HG02610 (cell line): ENCODE measurements around the gene NEURL1.
"Not testable (repeated sequence)": the region's sequence is repeated elsewhere in the genome, so short reads cannot be mapped to it uniquely, and the experiment has no call there.

Experiments used
- ATAC-seq: cut with Tn5 transposase; IDR thresholded peaks from one replicate; pipeline ENCODE4 v1.9.1; 2021; ENCODE audit warnings: mild to moderate bottlenecking, moderate library complexity; ENCODE audit not compliant: unreplicated experiment

NEURL1 gene

DNA sequence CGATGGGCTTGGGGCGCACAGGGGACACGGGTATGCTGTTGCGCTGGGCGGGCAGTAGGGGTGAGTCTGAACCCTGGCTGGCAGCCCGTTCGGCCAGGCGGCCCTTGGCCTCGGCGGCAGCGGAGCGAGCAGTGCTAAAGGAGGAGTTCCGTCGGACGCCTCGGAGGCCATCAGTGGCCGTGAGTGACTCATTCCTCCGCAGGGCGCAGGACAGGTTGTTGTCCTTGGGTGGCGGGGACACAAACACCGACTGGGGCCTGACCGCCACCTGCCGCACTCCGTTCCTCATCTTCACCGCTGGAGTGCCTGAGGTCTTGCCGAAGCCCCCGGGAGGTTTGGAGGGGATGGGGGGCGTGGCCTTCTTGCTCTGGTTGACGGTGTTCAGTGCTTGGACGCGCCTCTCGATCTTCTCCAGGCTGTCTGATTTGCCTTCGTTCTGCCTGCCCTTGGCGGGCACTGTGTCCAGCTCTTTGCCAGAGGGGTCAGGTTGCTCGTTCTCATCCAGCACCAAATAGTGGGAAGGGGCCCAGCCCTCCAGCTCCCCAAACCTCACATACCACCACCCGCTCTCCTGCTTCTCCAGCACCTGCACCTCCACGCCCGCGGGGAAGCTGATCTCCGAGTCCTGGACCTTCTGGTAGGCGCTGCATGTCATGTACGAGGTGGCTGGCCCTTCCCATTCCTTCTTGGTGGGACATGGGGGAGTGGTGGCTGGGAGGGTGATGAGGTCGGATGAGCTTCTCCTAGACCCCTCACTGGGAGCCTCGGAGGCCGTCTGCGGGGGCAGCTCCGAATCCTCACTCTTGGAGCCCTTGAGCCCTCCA lies 108.7 kb downstream of the NEURL1 start:
- no peak for ATAC-seq

DNA sequence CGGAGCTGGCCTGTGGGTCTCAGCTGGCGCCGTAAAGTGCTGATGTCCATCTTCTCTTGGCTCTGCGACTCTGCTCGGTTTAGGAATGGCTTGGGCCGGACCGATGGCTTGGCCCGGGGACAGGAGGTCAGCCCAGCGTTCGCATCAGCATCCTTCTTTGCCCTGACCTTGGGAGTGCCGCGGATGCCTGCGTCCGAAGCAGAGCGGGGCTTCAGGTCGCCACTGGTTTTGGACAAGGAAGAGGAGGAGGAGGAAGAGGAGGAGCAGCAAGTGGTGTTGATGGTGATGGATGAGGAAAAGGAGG lies 109.3 kb downstream of the NEURL1 start:
- no peak for ATAC-seq

DNA sequence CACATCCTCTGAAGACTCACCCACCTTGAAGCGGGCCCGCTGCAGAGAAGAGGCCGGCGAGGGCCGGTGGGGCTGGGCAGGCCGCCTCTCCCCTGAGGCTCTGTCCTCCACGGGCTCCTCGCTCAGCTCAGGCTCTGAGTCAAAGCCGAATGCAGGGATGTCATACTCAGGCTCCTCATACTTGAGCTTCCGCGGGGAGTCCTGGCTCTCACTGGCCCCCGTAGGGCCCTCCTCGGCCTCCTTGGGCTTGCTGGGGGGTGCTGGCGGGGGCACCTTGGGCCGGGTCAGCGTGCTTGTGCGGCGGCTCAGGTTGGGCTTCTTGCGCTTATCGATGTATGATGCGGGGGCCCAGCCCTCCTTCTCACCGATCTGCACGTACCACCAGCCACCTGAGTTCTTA lies 109.9 kb downstream of the NEURL1 start:
- no peak for ATAC-seq

DNA sequence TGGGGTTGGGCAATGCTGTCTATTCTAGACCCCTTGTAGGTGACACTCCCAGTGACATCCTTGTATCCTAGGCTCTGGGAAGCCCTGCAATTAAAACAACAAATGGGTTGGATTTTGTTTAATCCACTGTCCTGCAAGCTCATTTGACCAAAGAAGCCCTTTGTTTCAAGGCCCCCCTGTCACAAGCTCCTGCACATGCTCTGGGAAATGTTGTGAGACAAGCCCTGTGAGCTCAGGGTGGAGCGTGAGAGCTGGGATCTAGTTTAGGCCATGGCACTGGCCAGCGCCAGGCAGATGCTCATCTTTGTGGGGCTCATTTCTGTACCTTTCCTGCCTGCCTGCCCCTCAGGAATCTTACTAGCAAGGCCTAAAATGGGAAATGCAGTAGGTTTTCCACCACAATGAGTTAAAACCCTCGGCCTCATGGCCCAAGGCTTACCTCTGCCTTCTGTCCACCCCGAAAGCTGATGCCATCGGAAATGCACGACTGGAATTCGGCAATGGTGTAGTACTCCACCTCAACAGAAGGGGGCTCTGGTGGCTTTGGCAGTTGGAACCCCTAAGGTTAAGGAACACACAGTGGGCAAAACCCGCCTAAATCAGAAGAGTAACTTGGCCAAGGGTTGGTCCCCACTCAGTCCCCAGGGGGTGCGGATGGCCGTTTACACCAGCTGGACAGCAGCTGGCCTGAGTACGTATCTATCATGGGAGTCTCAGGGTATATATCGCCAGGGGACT lies 112.0 kb downstream of the NEURL1 start:
- ATAC-seq = no peak

DNA sequence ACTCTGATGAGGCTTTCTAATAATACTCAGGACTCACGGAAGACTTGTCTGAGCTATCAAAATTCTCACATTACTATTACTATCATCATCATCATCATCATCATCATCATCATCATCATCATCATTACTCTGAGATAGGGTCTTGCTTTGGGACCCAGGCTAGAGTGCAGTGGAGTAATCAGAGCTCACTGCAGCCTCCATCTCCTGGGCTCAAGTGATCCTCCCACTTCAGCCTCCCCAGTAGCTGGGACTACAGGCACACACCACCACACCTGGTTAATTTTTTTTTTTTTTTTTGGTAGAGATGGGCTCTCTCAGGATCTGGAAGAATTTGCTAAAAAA lies 112.6 kb downstream of the NEURL1 start:
- ATAC-seq = not testable (repeated sequence)

DNA sequence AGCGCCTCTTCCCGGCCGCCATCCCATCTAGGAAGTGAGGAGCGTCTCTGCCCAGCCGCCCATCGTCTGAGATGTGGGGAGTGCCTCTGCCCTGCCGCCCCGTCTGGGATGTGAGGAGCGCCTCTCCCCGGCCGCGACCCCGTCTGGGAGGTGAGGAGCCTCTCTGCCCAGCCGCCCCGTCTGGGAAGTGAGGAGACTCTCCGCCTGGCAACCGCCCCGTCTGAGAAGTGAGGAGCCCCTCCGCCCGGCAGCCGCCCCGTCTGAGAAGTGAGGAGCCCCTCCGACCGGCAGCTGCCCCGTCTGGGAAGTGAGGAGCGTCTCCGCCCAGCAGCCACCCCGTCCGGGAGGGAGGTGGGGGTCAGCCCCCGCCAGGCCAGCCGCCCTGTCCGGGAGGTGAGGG lies 113.5 kb downstream of the NEURL1 start:
- not testable (repeated sequence) for ATAC-seq

DNA sequence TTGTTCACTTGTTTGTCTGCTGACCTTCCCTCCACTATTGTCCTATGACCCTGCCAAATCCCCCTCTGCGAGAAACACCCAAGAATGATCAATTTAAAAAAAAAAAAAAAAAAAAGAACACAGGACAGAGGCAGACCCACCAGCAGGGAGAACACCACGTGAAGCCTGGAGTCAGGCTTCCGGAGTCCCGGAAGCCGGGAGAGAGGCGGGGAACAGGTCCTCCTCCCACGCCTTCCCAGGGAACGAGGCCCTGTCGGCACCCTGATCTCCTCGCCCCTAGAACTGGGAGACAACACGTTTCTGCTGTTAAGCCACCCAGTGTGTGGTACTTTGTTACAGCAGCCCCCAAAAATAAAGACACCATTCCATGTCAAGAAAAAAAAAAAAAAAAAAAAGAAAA lies 114.6 kb downstream of the NEURL1 start:
- ATAC-seq = not testable (repeated sequence)

DNA sequence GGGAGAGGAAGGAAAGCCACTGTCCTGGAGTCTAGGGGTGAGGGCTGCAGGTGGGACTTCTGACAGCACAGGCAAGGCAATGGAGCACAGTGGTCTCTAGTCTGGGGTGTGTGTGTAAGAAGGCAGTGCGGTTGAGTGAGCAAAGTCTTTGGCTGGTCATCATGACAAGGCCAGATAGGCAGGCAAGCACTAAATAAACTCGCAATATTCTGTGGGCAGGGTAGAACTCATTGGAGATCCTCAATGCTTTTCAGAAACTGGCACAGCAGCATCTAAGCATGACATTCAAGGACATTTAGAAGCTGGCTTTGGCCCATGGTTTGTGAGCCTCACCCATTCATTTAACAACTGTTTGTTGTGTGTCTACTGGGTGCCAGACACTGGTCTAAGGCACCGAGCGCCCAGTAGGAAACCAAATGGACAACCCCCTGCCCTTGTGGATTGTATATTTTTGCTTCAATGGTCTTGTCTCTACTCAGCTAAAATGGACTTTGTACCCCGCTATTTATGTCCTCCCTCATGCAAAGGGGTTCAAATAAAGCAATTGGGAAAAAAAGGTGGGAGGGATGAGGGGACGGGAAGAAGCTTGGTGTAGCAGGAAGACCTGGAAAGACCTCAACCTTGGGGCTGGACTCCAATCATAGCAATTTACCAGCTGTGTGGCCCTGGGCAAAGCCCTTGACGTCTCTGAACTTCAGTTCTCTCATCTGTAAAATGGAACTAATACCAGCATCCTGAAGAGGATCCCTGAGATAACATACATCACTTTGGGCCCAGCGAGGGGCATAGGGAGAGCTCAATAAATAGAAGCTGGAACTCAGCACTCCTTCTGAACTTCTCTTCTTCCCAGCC lies 116.0 kb downstream of the NEURL1 start:
- no peak for ATAC-seq

DNA sequence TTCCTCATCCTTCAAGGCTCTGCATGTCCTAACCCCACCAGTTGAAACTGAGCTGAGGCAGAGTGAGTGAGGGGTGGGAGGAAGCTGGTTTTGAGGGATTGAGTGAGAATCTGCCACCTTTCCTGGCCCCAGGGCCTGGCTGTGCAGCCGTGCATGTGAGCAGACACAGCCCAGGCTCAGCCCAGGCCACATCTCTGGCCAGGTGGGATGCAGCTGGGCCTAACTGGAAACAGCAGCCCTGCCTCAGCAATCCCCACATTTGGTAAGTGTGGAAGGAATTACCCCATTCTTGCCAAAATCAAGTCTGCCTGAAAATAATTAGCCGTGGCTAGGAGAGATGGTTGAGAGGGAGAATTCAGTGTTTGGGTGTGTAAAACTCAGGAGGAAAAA lies 116.6 kb downstream of the NEURL1 start:
- ATAC-seq = no peak

DNA sequence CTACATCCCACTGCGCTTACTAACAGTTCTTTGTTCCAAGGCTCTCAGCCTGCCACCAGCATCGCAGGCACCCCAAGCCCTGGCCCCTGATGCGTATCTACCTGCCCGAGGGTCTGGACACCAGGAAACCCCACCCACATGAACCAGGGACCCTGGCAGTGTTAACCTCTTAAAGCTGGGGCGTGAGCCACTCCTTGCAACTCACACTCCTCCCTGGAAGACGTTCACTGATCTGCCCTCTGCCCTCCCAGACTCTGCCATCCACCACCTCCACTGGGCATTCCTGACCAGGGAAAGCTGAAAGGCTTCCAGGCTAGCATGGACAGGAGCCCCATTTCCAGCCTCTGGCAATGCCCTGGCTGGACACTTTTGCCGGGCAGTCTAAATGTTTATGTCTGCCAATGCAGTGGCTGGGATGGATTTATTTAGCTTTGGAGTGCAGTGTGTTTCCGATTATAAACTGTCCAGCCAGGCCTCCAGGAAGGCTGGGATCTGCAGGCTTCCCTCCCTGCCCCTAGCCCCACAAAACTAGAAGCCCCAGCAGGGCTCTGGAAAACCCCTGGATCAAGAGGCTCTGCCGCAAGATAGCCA lies 117.5 kb downstream of the NEURL1 start:
- no peak for ATAC-seq

DNA sequence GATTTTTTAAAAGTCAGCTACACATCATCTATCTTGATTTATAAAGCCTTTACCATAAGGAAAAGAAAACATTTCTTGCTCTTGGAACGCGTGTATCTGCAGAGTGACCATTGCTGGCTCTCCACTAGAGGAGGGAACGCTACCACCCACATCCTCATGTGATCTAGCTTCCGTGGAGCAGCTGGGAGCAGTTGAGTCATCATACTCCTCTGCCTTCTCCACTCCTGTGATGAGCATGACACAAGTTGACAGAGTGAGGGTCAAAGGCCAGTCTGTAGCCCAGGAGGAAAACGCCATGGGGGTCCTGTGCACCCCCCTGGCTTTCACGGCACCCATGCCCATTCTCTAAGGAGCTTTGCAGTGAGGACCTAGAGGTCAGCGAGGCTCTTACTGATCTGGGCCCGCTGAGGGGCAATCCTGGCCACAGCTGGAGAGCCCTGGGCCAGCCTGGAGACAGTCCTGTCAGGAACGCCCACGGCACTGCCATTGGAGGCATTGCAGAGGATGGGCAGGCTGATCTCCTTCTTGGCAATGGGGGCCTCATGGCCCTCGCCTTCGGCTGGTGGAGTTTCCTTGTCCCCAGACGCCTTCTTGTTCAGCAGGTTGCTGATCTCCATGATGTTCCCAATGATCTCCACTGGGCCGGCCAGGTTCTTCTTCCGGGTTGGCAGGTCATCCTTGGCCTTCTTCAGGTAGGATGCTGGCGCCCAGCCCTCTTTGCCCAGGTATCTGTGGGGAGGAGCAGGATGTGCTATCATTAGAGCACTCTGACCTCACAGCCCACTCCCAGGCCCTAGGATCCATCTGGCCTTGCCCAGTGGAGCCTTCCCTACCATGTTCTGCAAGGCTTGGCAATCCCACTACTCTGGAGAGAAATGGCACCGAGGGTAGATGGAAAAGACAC lies 119.2 kb downstream of the NEURL1 start:
- ATAC-seq = no peak

DNA sequence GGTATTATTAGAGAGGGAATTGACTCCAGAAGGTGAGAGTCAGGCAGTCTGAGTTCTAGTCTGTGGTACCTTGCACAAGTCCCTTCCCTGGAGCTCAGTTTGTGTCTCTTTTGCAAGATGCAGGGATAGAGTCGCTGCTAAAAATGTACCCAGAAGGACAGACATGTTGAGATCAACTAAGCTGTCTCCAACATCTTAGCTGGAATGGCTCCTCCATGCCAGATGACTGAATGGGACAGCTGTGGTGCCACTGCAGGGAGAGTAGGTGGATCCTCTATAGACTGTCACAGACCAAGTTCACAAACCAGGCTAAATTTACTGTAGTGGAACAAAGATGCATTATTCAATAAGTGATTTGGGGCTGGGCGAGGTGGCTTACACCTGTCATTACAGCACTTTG lies 120.1 kb downstream of the NEURL1 start:
- ATAC-seq = no peak

DNA sequence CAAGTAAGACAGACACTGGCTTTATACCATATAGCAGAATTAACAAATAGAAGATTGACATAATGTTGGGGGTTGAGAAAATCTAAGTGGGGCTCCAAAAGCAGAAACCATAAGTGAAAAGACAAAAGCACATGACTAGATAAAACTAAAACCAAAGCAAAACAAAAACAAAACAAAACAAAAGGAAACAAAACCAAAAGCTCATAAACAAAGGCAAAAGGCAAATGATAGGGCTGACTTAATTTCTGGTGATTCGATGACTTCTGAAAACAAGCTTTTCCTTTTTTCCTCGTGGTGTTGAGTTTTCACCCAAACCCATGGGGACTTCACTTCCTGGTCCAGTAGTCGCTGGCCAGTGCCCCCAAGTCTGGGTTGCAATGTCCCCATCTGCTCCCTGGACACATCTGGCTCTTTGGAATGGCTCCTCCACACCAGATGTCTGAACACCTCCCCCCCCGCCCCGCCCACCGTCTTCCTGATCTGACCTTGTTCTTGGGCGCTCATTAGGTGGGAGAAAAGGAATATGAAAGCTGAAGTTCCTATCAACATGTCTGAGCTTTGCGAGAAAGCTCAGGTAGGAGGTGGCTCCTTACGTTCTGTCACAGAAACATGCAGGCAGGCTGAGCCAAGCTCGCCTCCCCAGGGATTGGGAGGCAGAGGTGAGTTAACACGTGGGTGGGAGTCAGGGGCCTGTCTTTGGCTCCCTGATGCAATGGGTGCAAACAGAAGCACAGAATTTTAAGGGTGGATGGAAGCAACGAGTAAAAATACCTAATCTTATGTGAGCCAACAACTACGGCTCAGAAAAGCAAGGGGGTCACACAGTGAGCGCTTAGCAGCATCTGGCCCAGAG lies 121.0 kb downstream of the NEURL1 start:
- no peak for ATAC-seq

DNA sequence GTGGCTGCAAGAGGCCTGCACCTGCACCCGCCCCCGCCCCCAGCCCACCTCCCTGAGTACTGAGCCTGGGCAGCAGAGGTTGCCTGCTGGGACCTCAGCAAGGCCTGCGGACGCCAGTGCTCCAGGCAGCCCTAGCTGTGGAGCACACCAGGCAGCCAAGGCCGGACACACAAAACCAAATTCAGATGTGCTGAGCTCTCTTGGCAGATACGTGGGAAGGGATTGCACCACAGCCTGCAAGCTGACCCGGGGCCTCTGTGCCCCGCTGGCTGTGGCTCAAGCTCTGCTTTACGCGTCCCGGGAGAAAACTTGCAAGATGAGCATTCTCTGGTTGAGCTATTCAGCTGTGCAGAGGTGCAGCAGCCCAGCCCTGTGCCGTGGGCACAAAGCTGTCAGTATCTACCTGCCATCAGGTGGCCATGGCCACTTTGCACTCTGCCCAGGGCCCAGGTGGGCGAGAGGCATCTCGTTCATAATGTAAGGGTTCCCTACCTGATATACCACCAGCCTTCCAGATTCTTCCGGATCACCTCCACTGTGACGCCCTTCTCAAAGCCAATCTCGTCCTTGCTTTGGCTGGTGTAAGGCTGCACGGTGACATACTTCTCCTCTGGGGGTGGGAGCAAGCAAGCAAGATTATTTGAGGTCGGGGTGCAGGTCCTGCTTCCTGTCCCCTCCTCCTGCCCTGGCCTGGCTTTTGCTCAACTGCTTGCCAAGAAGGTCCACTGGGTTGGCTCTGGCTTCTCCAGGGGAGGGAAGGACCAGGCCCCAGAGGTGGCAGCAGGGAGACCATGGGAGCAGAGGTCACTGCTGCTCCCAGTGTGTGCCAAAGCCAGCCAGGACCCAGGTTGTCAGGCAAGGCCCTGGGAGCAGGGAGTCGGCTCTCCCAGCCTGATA lies 123.4 kb downstream of the NEURL1 start:
- no peak for ATAC-seq

DNA sequence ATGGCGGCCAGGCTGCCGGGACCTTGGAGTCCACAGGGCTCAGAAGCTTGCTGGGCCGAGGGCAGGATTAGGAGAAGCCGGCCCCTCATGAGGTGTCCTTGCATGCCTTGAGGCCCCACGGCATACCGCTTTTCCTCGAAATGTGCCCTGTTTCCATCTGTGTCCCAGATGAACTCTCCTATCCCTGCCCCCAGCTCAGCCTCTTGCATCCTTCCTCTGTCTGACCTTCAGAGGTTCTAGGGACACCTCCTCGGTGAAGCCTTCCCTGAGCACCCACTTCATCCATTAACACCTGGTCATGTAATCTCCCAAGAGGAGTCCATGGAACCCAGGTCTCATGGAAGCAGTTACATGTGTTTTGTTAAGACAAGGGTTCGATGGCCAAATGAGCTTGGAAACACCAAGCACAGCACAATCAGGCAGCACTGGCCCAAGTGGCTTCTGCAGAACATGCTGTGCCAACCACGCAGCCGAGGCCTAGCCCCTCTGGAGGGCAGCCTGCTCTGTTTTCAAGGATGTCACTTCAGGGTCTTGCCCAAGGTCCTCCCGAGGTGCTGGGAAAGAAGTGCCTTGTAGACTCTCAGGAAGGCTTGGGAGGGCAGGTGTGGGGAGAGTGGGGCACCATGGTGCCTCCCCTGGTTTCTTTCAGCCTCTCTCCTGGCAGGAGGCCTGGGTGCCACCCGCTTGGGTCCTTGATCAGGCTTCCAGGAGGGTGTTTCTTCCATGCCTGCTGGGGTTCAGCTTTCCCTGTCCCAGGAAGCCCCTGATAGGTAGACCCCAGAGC lies 124.3 kb downstream of the NEURL1 start:
- no peak for ATAC-seq

DNA sequence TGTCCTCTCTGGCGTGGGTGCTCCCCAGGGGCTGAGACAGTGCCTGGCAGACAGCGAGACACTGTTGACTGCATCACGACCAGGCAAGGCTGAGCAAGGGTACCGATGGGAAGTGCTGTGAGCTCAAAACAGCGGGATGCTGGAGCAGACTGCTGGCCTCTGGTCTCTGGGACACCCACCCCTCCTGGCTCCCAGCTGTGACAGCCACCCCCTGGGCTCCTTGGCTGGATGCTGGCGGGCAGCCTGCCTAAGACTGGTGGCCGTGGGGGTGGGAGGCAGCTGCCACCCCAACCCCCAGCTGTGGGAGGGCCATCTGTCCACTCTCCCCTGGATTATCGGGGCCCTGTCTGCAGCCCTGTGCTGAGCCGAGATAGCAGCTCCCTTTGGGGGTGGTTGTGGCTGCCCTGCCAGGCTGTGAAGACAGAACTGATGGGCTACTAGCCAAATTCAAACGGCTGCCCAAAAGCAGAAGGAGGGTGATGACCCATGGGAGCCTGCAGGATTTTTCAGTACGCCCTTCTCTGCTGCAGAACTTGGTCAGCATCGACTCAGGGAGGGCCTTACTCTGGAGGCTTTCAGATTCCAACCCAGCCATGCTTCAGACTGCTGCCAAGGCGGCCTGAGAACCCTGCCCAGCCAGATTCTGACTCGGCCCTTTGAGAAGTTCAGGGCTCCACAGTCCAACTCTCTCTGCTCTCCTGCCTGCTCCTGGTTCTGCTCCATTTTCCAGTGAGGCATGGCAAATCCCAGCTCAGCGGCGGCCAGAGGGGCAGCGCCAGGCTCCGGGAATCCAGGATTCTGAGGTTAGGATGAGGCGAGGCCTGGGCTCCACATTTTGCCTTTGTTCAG lies 125.3 kb downstream of the NEURL1 start:
- no peak for ATAC-seq
